ENCODE measurements around the gene EIF2B5. TPM values are rescaled to one million over a fixed set of nuclear protein-coding genes. Genes with fewer than 3 reads are reported as not detected.

Gene EIF2B5
- total RNA-seq, 1 donor: 22.1 TPM

DNA sequence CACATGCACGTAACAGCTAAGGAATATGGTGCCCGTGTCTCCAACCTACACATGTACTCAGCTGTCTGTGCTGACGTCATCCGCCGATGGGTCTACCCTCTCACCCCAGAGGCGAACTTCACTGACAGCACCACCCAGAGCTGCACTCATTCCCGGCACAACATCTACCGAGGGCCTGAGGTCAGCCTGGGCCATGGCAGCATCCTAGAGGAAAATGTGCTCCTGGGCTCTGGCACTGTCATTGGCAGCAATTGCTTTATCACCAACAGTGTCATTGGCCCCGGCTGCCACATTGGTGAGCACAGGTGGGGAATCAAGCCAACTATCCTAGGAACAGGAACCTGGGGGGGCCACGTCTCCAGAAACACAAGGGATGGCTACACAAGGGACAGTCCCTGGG, 5.3 kb downstream of the EIF2B5 start:
- DNase-seq (ENCODE audit: insufficient read length, low spot score, missing footprints): no peak
- TF ChIP-seq, protein P1, sequence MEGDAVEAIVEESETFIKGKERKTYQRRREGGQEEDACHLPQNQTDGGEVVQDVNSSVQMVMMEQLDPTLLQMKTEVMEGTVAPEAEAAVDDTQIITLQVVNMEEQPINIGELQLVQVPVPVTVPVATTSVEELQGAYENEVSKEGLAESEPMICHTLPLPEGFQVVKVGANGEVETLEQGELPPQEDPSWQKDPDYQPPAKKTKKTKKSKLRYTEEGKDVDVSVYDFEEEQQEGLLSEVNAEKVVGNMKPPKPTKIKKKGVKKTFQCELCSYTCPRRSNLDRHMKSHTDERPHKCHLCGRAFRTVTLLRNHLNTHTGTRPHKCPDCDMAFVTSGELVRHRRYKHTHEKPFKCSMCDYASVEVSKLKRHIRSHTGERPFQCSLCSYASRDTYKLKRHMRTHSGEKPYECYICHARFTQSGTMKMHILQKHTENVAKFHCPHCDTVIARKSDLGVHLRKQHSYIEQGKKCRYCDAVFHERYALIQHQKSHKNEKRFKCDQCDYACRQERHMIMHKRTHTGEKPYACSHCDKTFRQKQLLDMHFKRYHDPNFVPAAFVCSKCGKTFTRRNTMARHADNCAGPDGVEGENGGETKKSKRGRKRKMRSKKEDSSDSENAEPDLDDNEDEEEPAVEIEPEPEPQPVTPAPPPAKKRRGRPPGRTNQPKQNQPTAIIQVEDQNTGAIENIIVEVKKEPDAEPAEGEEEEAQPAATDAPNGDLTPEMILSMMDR (IDR thresholded peaks at IDR 0.05; ENCODE audit: extremely low read depth, low read depth, low read length): no peak
- peaks cover 11% of the 10 kb centered on the region for H3K4me1 ChIP-seq (ENCODE audit: insufficient read depth, low read length)
- no peak overlapping the region for H3K4me2 ChIP-seq (ENCODE audit: insufficient read depth, low read length)
- peaks cover 65% of the 10 kb centered on the region for H3K36me3 ChIP-seq (ENCODE audit: insufficient read depth, low read length)
- H2AFZ ChIP-seq (ENCODE audit: low read length): no peak overlapping the region
- no peaks in the 10 kb centered on the region for H3K27me3 ChIP-seq (ENCODE audit: insufficient read depth, low read length)
- peaks cover 17% of the 10 kb centered on the region for H4K20me1 ChIP-seq (ENCODE audit: insufficient read depth, low read length)
- H3K9me3 ChIP-seq (ENCODE audit: low read depth, low read length): no peaks in the 10 kb centered on the region
- H3K79me2 ChIP-seq (ENCODE audit: insufficient read depth, low read length): peaks cover 46% of the 10 kb centered on the region
- H3K27ac ChIP-seq (ENCODE audit: low read depth, low read length): no peak overlapping the region
- no peak overlapping the region for H3K4me3 ChIP-seq (ENCODE audit: insufficient read depth, low read length)

DNA sequence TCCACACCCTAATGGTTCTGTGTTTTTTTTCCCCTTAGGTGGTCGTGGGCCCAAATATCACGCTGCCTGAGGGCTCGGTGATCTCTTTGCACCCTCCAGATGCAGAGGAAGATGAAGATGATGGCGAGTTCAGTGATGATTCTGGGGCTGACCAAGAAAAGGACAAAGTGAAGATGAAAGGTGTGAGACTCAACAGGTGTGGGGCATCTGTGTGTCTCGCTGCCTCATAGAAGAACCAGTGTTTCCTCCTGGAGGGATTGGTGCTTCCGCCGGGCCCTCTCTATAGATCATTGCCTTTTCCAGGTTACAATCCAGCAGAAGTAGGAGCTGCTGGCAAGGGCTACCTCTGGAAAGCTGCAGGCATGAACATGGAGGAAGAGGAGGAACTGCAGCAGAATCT, 7.0 kb downstream of the EIF2B5 start:
- H3K4me3 ChIP-seq (ENCODE audit: insufficient read depth, low read length): no peak overlapping the region
- no peak overlapping the region for H2AFZ ChIP-seq (ENCODE audit: low read length)
- no peaks in the 10 kb centered on the region for H3K27me3 ChIP-seq (ENCODE audit: insufficient read depth, low read length)
- no peak for DNase-seq (ENCODE audit: insufficient read length, low spot score, missing footprints)
- no peaks in the 10 kb centered on the region for H3K4me1 ChIP-seq (ENCODE audit: insufficient read depth, low read length)
- H3K36me3 ChIP-seq (ENCODE audit: insufficient read depth, low read length): peaks cover 71% of the 10 kb centered on the region
- H3K9me3 ChIP-seq (ENCODE audit: low read depth, low read length): no peaks in the 10 kb centered on the region
- TF ChIP-seq, protein P1 (IDR thresholded peaks at IDR 0.05; ENCODE audit: extremely low read depth, low read depth, low read length): no peak
- H3K4me2 ChIP-seq (ENCODE audit: insufficient read depth, low read length): no peak overlapping the region
- peaks cover 28% of the 10 kb centered on the region for H3K79me2 ChIP-seq (ENCODE audit: insufficient read depth, low read length)
- H3K27ac ChIP-seq (ENCODE audit: low read depth, low read length): no peak overlapping the region
- peaks cover 8% of the 10 kb centered on the region for H4K20me1 ChIP-seq (ENCODE audit: insufficient read depth, low read length)

DNA sequence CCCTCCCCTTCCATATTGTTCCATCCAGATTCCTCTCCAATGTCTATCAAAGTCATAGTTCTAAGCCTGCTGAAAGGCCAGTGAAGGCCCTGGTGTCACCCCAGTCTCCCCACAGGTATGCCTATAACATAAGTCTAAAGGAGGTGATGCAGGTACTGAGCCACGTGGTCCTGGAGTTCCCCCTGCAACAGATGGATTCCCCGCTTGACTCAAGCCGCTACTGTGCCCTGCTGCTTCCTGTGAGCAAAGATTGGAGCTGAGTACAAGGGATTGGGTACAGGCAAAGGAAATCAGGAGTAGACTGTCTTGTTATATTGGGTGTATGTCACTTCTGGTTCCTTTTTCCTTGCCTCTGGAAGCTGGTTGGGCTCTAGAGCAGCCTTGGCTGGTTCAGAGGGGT, 8.2 kb downstream of the EIF2B5 start:
- DNase-seq (ENCODE audit: insufficient read length, low spot score, missing footprints): peak; percentile 34
- TF ChIP-seq, protein P1 (IDR thresholded peaks at IDR 0.05; ENCODE audit: extremely low read depth, low read depth, low read length): no peak
- H3K4me3 ChIP-seq (ENCODE audit: insufficient read depth, low read length): no peak overlapping the region
- H3K36me3 ChIP-seq (ENCODE audit: insufficient read depth, low read length): peaks cover 62% of the 10 kb centered on the region
- no peak overlapping the region for H2AFZ ChIP-seq (ENCODE audit: low read length)
- H3K9me3 ChIP-seq (ENCODE audit: low read depth, low read length): no peaks in the 10 kb centered on the region
- H3K27me3 ChIP-seq (ENCODE audit: insufficient read depth, low read length): no peaks in the 10 kb centered on the region
- H3K4me1 ChIP-seq (ENCODE audit: insufficient read depth, low read length): no peaks in the 10 kb centered on the region
- peaks cover 17% of the 10 kb centered on the region for H3K79me2 ChIP-seq (ENCODE audit: insufficient read depth, low read length)
- no peak overlapping the region for H3K27ac ChIP-seq (ENCODE audit: low read depth, low read length)
- peaks cover 3% of the 10 kb centered on the region for H4K20me1 ChIP-seq (ENCODE audit: insufficient read depth, low read length)
- no peak overlapping the region for H3K4me2 ChIP-seq (ENCODE audit: insufficient read depth, low read length)

DNA sequence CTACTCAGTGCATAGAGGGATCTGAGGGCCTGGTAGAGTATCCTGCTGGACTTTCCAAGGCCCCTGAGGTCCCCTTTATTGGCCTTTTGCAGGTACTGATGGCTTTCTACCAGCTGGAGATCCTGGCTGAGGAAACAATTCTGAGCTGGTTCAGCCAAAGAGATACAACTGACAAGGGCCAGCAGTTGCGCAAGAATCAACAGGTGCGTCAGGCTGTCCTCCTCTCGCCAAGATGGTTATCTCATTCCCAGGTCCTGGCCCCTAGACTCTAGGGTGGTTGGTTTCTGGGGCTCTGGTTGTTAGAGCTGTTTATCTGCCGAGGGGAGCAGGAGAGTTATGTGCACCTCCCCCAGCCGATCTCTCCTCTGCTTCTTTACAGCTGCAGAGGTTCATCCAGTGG, 9.3 kb downstream of the EIF2B5 start:
- DNase-seq (ENCODE audit: insufficient read length, low spot score, missing footprints): no peak
- peaks cover 3% of the 10 kb centered on the region for H4K20me1 ChIP-seq (ENCODE audit: insufficient read depth, low read length)
- H2AFZ ChIP-seq (ENCODE audit: low read length): no peak overlapping the region
- H3K27ac ChIP-seq (ENCODE audit: low read depth, low read length): no peak overlapping the region
- H3K4me3 ChIP-seq (ENCODE audit: insufficient read depth, low read length): no peak overlapping the region
- TF ChIP-seq, protein P1 (IDR thresholded peaks at IDR 0.05; ENCODE audit: extremely low read depth, low read depth, low read length): no peak
- no peaks in the 10 kb centered on the region for H3K4me1 ChIP-seq (ENCODE audit: insufficient read depth, low read length)
- no peaks in the 10 kb centered on the region for H3K9me3 ChIP-seq (ENCODE audit: low read depth, low read length)
- peaks cover 62% of the 10 kb centered on the region for H3K36me3 ChIP-seq (ENCODE audit: insufficient read depth, low read length)
- peaks cover 14% of the 10 kb centered on the region for H3K79me2 ChIP-seq (ENCODE audit: insufficient read depth, low read length)
- H3K27me3 ChIP-seq (ENCODE audit: insufficient read depth, low read length): no peaks in the 10 kb centered on the region
- no peak overlapping the region for H3K4me2 ChIP-seq (ENCODE audit: insufficient read depth, low read length)
